Suprapubic skin (tissue), 4 donors: ENCODE results near the gene EOLA2.
"Not testable (repeated sequence)": the region's sequence is repeated elsewhere in the genome, so short reads cannot be mapped to it uniquely, and the experiment has no call there.

Experiments used
- EP300 ChIP-seq: sonication (generic); formaldehyde crosslinking; IDR thresholded peaks from one replicate; pipeline ENCODE4 v1.6.1; 2017; ENCODE audit warnings: antibody characterized with exemption
- POLR2A ChIP-seq, 2 donors: fragments of 450-650 bp; IDR thresholded peaks; one replicate each; pipeline ENCODE4 v1.6.1; 2017; ENCODE audit warnings: antibody characterized with exemption in 2 of 2, mild to moderate bottlenecking in 2 of 2, moderate library complexity in 2 of 2
- POLR2AphosphoS5 ChIP-seq, 3 donors: sonication (generic); formaldehyde crosslinking; IDR thresholded peaks; one replicate each; pipeline ENCODE4 v1.6.1; 2017; ENCODE audit warnings: antibody characterized with exemption in 3 of 3
- TF ChIP-seq, protein P1 (sequence below), 2 donors: fragments of 200-600 bp in 1 of 2; fragments of 450-650 bp in 1 of 2; sonication (generic) in 1 of 2; IDR thresholded peaks; one replicate each; pipeline ENCODE4 v1.5.1; 2016 to 2019; ENCODE audit warnings: antibody characterized with exemption in 2 of 2, mild to moderate bottlenecking in 1 of 2, moderate library complexity in 1 of 2

DNA sequence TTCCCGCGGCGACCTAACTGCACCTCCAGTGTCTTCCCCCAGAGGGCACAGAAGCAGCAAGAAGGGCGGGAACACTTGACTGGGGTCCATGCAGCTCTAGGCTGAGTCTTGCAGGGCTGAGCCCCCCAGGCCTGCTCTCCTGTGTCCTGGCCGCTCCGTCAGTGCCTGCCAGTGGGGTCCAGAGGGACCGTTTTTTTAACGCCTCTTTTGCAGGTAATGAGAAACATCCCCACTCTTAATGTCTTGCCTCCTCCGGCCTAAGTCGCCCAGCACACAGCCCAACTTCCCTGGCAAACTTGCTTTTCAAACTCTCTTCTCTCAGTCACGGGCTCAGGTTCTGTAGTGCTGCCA lies 2.4 kb upstream of the EOLA2 start:
- not testable (repeated sequence) for TF ChIP-seq POLR2A (IDR thresholded peaks at IDR 0.05); EP300; POLR2AphosphoS5 (IDR thresholded peaks at IDR 0.05)
- TF ChIP-seq, protein P1, sequence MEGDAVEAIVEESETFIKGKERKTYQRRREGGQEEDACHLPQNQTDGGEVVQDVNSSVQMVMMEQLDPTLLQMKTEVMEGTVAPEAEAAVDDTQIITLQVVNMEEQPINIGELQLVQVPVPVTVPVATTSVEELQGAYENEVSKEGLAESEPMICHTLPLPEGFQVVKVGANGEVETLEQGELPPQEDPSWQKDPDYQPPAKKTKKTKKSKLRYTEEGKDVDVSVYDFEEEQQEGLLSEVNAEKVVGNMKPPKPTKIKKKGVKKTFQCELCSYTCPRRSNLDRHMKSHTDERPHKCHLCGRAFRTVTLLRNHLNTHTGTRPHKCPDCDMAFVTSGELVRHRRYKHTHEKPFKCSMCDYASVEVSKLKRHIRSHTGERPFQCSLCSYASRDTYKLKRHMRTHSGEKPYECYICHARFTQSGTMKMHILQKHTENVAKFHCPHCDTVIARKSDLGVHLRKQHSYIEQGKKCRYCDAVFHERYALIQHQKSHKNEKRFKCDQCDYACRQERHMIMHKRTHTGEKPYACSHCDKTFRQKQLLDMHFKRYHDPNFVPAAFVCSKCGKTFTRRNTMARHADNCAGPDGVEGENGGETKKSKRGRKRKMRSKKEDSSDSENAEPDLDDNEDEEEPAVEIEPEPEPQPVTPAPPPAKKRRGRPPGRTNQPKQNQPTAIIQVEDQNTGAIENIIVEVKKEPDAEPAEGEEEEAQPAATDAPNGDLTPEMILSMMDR (IDR thresholded peaks at IDR 0.05) = peak in 1 of 2 donors; percentile 46
